GM18499 (cell line): ENCODE data around the gene PICALM.
"Not testable (repeated sequence)": the region's sequence is repeated elsewhere in the genome, so short reads cannot be mapped to it uniquely, and the experiment has no call there.

Experiments used
- ATAC-seq: cut with Tn5 transposase; IDR thresholded peaks from one replicate; pipeline ENCODE4 v1.9.1; 2021; ENCODE audit warnings: moderate number of reproducible peaks; ENCODE audit not compliant: insufficient read depth, unreplicated experiment

Gene PICALM

GRCh38 chr11:85947431-85948272 is 121.2 kb downstream of the PICALM start:
- peak; percentile 39 for ATAC-seq

- no peak for ATAC-seq
Observed at GRCh38 chr11:85946221-85946620, 122.7 kb downstream of the PICALM start.

- ATAC-seq, result no peak
Observed at GRCh38 chr11:85945788-85946187, 123.1 kb downstream of the PICALM start.

- ATAC-seq, result no peak
Observed at GRCh38 chr11:85945296-85945695, 123.6 kb downstream of the PICALM start.

- ATAC-seq, result no peak
Observed at GRCh38 chr11:85941380-85941973, 127.4 kb downstream of the PICALM start.

GRCh38 chr11:85939099-85940015 is 129.5 kb downstream of the PICALM start:
- no peak for ATAC-seq

GRCh38 chr11:85937835-85938234 is 131.0 kb downstream of the PICALM start:
- ATAC-seq, result no peak

- no peak for ATAC-seq
Observed at GRCh38 chr11:85935751-85936150, 133.1 kb downstream of the PICALM start.

GRCh38 chr11:85934596-85935169 is 134.2 kb downstream of the PICALM start:
- ATAC-seq, result no peak

- ATAC-seq, result no peak
Observed at GRCh38 chr11:85930879-85931366, 138.0 kb downstream of the PICALM start.

GRCh38 chr11:85926653-85927214 is 142.2 kb downstream of the PICALM start:
- not testable (repeated sequence) for ATAC-seq

GRCh38 chr11:85923455-85923854 is 145.4 kb downstream of the PICALM start:
- ATAC-seq, result no peak

- peak; percentile 63 for ATAC-seq
Observed at GRCh38 chr11:85922367-85922766, 146.5 kb downstream of the PICALM start.

GRCh38 chr11:85918910-85919794 is 149.7 kb downstream of the PICALM start:
- ATAC-seq, result no peak

GRCh38 chr11:85914425-85914824 is 154.5 kb downstream of the PICALM start:
- ATAC-seq, result no peak

- ATAC-seq, result no peak
Observed at GRCh38 chr11:85913513-85913912, 155.4 kb downstream of the PICALM start.

GRCh38 chr11:85912414-85912813 is 156.5 kb downstream of the PICALM start:
- no peak for ATAC-seq
